ENCODE data around the gene CASP6.

Gene CASP6

GRCh38 chr4:109672169-109672930 lies 30.9 kb downstream of the CASP6 start:
- Histone ChIP-seq H3K4me1 (ENCODE audit: insufficient read depth, low read length) (no peaks in the 10 kb centered on the region), H3K9me3 (ENCODE audit: control insufficient read depth, insufficient read depth, low read length) (no peaks in the 10 kb centered on the region; the same call in 1 of the 2 replicates), H3K9ac (ENCODE audit: low read depth, low read length) (no peak overlapping the region), H3K36me3 (ENCODE audit: insufficient read depth, low read length) (no peaks in the 10 kb centered on the region)

- H3K4me1 ChIP-seq (ENCODE audit: insufficient read depth, low read length) = no peaks in the 10 kb centered on the region
- H3K9me3 ChIP-seq (ENCODE audit: control insufficient read depth, insufficient read depth, low read length) = no peaks in the 10 kb centered on the region; the same call in 1 of the 2 replicates
- H3K9ac ChIP-seq (ENCODE audit: low read depth, low read length) = no peak overlapping the region
- no peaks in the 10 kb centered on the region for H3K36me3 ChIP-seq (ENCODE audit: insufficient read depth, low read length)
Observed at GRCh38 chr4:109671350-109671749, 31.9 kb downstream of the CASP6 start.

GRCh38 chr4:109665783-109666485 lies 37.3 kb downstream of the CASP6 start:
- Histone ChIP-seq H3K9ac (ENCODE audit: low read depth, low read length) (no peak overlapping the region), H3K4me1 (ENCODE audit: insufficient read depth, low read length) (peaks cover 6% of the 10 kb centered on the region; the same call in 1 of the 2 replicates), H3K9me3 (ENCODE audit: control insufficient read depth, insufficient read depth, low read length) (no peaks in the 10 kb centered on the region), H3K36me3 (ENCODE audit: insufficient read depth, low read length) (no peaks in the 10 kb centered on the region)

- H3K4me1 ChIP-seq (ENCODE audit: insufficient read depth, low read length) = peaks cover 10% of the 10 kb centered on the region; the same call in 1 of the 2 replicates
- no peaks in the 10 kb centered on the region for H3K9me3 ChIP-seq (ENCODE audit: control insufficient read depth, insufficient read depth, low read length)
- no peak overlapping the region for H3K9ac ChIP-seq (ENCODE audit: low read depth, low read length)
- no peaks in the 10 kb centered on the region for H3K36me3 ChIP-seq (ENCODE audit: insufficient read depth, low read length)
Observed at GRCh38 chr4:109662771-109663170, 40.5 kb downstream of the CASP6 start.

GRCh38 chr4:109662116-109662515 lies 41.1 kb downstream of the CASP6 start:
- Histone ChIP-seq H3K9me3 (ENCODE audit: control insufficient read depth, insufficient read depth, low read length) (no peaks in the 10 kb centered on the region), H3K4me1 (ENCODE audit: insufficient read depth, low read length) (peaks cover 10% of the 10 kb centered on the region; the same call in 1 of the 2 replicates), H3K9ac (ENCODE audit: low read depth, low read length) (no peak overlapping the region), H3K36me3 (ENCODE audit: insufficient read depth, low read length) (no peaks in the 10 kb centered on the region)

GRCh38 chr4:109658871-109659410 lies 44.3 kb downstream of the CASP6 start:
- peaks cover 10% of the 10 kb centered on the region; the same call in 1 of the 2 replicates for H3K4me1 ChIP-seq (ENCODE audit: insufficient read depth, low read length)
- no peaks in the 10 kb centered on the region for H3K36me3 ChIP-seq (ENCODE audit: insufficient read depth, low read length)
- no peak overlapping the region for H3K9ac ChIP-seq (ENCODE audit: low read depth, low read length)
- H3K9me3 ChIP-seq (ENCODE audit: control insufficient read depth, insufficient read depth, low read length) = no peaks in the 10 kb centered on the region

GRCh38 chr4:109657854-109658418 lies 45.3 kb downstream of the CASP6 start:
- peaks cover 9% of the 10 kb centered on the region; the same call in 1 of the 2 replicates for H3K4me1 ChIP-seq (ENCODE audit: insufficient read depth, low read length)
- no peaks in the 10 kb centered on the region for H3K36me3 ChIP-seq (ENCODE audit: insufficient read depth, low read length)
- no peaks in the 10 kb centered on the region for H3K9me3 ChIP-seq (ENCODE audit: control insufficient read depth, insufficient read depth, low read length)
- H3K9ac ChIP-seq (ENCODE audit: low read depth, low read length) = no peak overlapping the region

GRCh38 chr4:109655396-109655795 lies 47.8 kb downstream of the CASP6 start:
- no peaks in the 10 kb centered on the region for H3K9me3 ChIP-seq (ENCODE audit: control insufficient read depth, insufficient read depth, low read length)
- no peak overlapping the region for H3K9ac ChIP-seq (ENCODE audit: low read depth, low read length)
- no peaks in the 10 kb centered on the region for H3K36me3 ChIP-seq (ENCODE audit: insufficient read depth, low read length)
- 0 out of 2 replicates have a peak, but pooled peaks cover 3% of the 10 kb centered on the region for H3K4me1 ChIP-seq (ENCODE audit: insufficient read depth, low read length)

- Histone ChIP-seq H3K4me1 (ENCODE audit: insufficient read depth, low read length) (no peaks in the 10 kb centered on the region), H3K9me3 (ENCODE audit: control insufficient read depth, insufficient read depth, low read length) (no peaks in the 10 kb centered on the region), H3K9ac (ENCODE audit: low read depth, low read length) (no peak overlapping the region), H3K36me3 (ENCODE audit: insufficient read depth, low read length) (no peaks in the 10 kb centered on the region)
Observed at GRCh38 chr4:109649872-109650271, 53.4 kb downstream of the CASP6 start.

- no peaks in the 10 kb centered on the region for H3K4me1 ChIP-seq (ENCODE audit: insufficient read depth, low read length)
- no peak overlapping the region for H3K9ac ChIP-seq (ENCODE audit: low read depth, low read length)
- H3K36me3 ChIP-seq (ENCODE audit: insufficient read depth, low read length) = no peaks in the 10 kb centered on the region
- H3K9me3 ChIP-seq (ENCODE audit: control insufficient read depth, insufficient read depth, low read length) = no peaks in the 10 kb centered on the region
Observed at GRCh38 chr4:109648997-109649575, 54.2 kb downstream of the CASP6 start.

- Histone ChIP-seq H3K9me3 (ENCODE audit: control insufficient read depth, insufficient read depth, low read length) (no peaks in the 10 kb centered on the region), H3K9ac (ENCODE audit: low read depth, low read length) (no peak overlapping the region), H3K4me1 (ENCODE audit: insufficient read depth, low read length) (no peaks in the 10 kb centered on the region), H3K36me3 (ENCODE audit: insufficient read depth, low read length) (no peaks in the 10 kb centered on the region)
Observed at GRCh38 chr4:109648266-109648996, 54.8 kb downstream of the CASP6 start.

- no peaks in the 10 kb centered on the region for H3K4me1 ChIP-seq (ENCODE audit: insufficient read depth, low read length)
- H3K36me3 ChIP-seq (ENCODE audit: insufficient read depth, low read length) = no peaks in the 10 kb centered on the region
- H3K9me3 ChIP-seq (ENCODE audit: control insufficient read depth, insufficient read depth, low read length) = no peaks in the 10 kb centered on the region
- H3K9ac ChIP-seq (ENCODE audit: low read depth, low read length) = no peak overlapping the region
Observed at GRCh38 chr4:109645874-109646710, 57.2 kb downstream of the CASP6 start.

GRCh38 chr4:109640644-109641043 lies 62.6 kb downstream of the CASP6 start:
- no peak overlapping the region for H3K9ac ChIP-seq (ENCODE audit: low read depth, low read length)
- H3K9me3 ChIP-seq (ENCODE audit: control insufficient read depth, insufficient read depth, low read length) = no peaks in the 10 kb centered on the region
- H3K4me1 ChIP-seq (ENCODE audit: insufficient read depth, low read length) = no peaks in the 10 kb centered on the region
- no peaks in the 10 kb centered on the region for H3K36me3 ChIP-seq (ENCODE audit: insufficient read depth, low read length)

Measured in ES-I3 (cell line).